ENCODE data around the gene EMCN. TPM values are rescaled to one million over a fixed set of nuclear protein-coding genes. Genes with fewer than 3 reads are reported as not detected.
"Not testable (repeated sequence)": the region's sequence is repeated elsewhere in the genome, so short reads cannot be mapped to it uniquely, and the experiment has no call there.

EMCN gene
- polyA plus RNA-seq, 6 donors from 2014 or later = not detected

GRCh38 chr4:100357542-100357941, 160.3 kb downstream of the EMCN start:
- DNase-seq (no peak), ATAC-seq (ENCODE audit: low read depth in 2 of 2) (no peak)
- peaks cover 0 to 9% (median 4%) of the 10 kb centered on the region in 3 donors for H3K27me3 Mint-ChIP-seq
- peaks cover 4 to 5% of the 10 kb centered on the region in 2 donors for H3K36me3 Mint-ChIP-seq
- no peak overlapping the region for H3K27ac Mint-ChIP-seq
- H3K4me1 Mint-ChIP-seq = no peaks in the 10 kb centered on the region
- no peak overlapping the region for H3K4me3 Mint-ChIP-seq
- peaks cover under 1 to 30% (median 17%) of the 10 kb centered on the region in 7 donors for H3K9me3 Mint-ChIP-seq

GRCh38 chr4:100356172-100356571, 161.7 kb downstream of the EMCN start:
- no peaks in the 10 kb centered on the region for H3K4me1 Mint-ChIP-seq
- peaks cover 0 to 9% (median 4%) of the 10 kb centered on the region in 3 donors for H3K27me3 Mint-ChIP-seq
- ATAC-seq (ENCODE audit: low read depth in 2 of 2) (no peak), DNase-seq (no peak)
- H3K36me3 Mint-ChIP-seq = peaks cover 4 to 5% of the 10 kb centered on the region in 2 donors
- peaks cover 8 to 40% (median 22%) of the 10 kb centered on the region in 7 donors for H3K9me3 Mint-ChIP-seq
- no peak overlapping the region for H3K27ac Mint-ChIP-seq
- H3K4me3 Mint-ChIP-seq = no peak overlapping the region

GRCh38 chr4:100352352-100352751, 165.5 kb downstream of the EMCN start:
- DNase-seq; H3K4me1 Mint-ChIP-seq; H3K27ac Mint-ChIP-seq; H3K4me3 Mint-ChIP-seq; H3K36me3 Mint-ChIP-seq; ATAC-seq (ENCODE audit: low read depth in 2 of 2); H3K27me3 Mint-ChIP-seq: not testable (repeated sequence)
- H3K9me3 Mint-ChIP-seq = peaks cover 8 to 22% (median 12%) of the 10 kb centered on the region in 7 donors

DNA sequence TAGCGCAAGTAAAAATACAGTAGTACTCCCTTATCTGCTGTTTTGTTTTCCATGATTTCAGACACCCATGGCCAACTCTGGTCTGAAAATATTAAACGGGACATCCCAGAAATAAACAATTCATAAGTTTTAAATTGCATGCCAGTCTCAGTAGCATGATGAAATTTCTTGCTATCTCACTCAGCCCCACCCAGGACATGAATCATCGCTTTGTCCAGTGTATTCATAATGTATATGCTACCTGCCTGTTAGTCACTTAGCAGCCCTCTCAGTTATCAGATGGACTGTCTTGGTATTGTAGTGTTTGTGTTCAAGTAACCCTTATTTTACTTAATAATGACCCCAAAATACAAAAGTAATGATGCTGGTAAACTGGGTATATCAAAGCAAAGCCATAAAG, 169.3 kb downstream of the EMCN start:
- DNase-seq (no peak), ATAC-seq (ENCODE audit: low read depth in 2 of 2) (no peak)
- Mint-ChIP-seq H3K9me3 (peaks cover 5 to 23% (median 7%) of the 10 kb centered on the region in 7 donors), H3K4me3 (no peak overlapping the region), H3K36me3 (peaks cover 0 to 5% of the 10 kb centered on the region in 2 donors), H3K27ac (no peak overlapping the region), H3K4me1 (no peaks in the 10 kb centered on the region), H3K27me3 (peaks cover 0 to 3% (median 0%) of the 10 kb centered on the region in 3 donors)

DNA sequence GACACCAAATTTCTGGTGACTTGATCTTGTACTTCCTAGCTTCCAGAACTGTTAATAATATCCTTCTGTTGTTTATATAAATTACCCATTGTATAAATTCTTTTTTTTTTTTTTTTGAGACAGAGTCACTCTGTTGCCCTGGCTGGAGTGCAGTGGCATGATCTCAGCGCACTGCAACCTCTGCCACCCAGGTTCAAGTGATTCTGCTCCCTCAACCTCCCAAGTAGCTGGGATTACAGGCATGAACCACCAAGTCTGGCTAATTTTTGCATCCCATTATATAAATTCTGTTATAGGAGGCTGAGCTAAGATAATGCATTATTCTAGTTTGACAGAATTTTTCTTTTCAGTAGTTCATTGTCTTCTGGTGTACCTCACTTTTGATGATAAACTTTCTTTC, 170.6 kb downstream of the EMCN start:
- ATAC-seq (ENCODE audit: low read depth in 2 of 2) = no peak
- Mint-ChIP-seq H3K9me3 (peaks cover 3 to 17% (median 4%) of the 10 kb centered on the region in 7 donors), H3K36me3 (peaks cover 0 to 5% of the 10 kb centered on the region in 2 donors)

GRCh38 chr4:100345585-100345984, 172.2 kb downstream of the EMCN start:
- DNase-seq (no peak), ATAC-seq (ENCODE audit: low read depth in 2 of 2) (no peak)
- no peak overlapping the region for H3K27ac Mint-ChIP-seq
- H3K36me3 Mint-ChIP-seq = peaks cover 0 to 5% of the 10 kb centered on the region in 2 donors
- peaks cover 0 to 3% (median 0%) of the 10 kb centered on the region in 3 donors for H3K27me3 Mint-ChIP-seq
- H3K9me3 Mint-ChIP-seq = peaks cover 0 to 11% (median 0%) of the 10 kb centered on the region in 7 donors
- H3K4me1 Mint-ChIP-seq = no peaks in the 10 kb centered on the region
- H3K4me3 Mint-ChIP-seq = no peak overlapping the region

More for the DNA sequence above, 170.6 kb downstream of the EMCN start:
- DNase-seq = no peak
- no peak overlapping the region for H3K4me3 Mint-ChIP-seq
- peaks cover 0 to 3% (median 0%) of the 10 kb centered on the region in 3 donors for H3K27me3 Mint-ChIP-seq
- no peak overlapping the region for H3K27ac Mint-ChIP-seq
- H3K4me1 Mint-ChIP-seq = no peaks in the 10 kb centered on the region

All from naive B cell (primary cell).